WERI-Rb-1 (cell line): ENCODE results near the gene IGSF3.

Source experiments
- DNase-seq: peaks from one replicate; pipeline ENCODE4 v3.0.0-alpha.2; 2020
- H3K27ac ChIP-seq: fragments of 250-450 bp; sonication (Bioruptor Pico); 2 replicates; pipeline ENCODE4 v1.5.1; 2020; ENCODE audit warnings: mild to moderate bottlenecking, moderate library complexity
- H3K27me3 ChIP-seq: fragments of 250-450 bp; sonication (Bioruptor Pico); 2 replicates; pipeline ENCODE4 v1.5.1; 2021; ENCODE audit warnings: mild to moderate bottlenecking, low read depth, moderate library complexity; ENCODE audit not compliant: insufficient read depth, severe bottlenecking
- H3K36me3 ChIP-seq: fragments of 250-450 bp; sonication (Bioruptor Pico); 2 replicates; pipeline ENCODE4 v1.5.1; 2020; ENCODE audit warnings: mild to moderate bottlenecking, moderate library complexity
- H3K4me3 ChIP-seq: 2 replicates; pipeline ENCODE4 v1.5.1; 2011; ENCODE audit warnings: low read depth, mild to moderate bottlenecking, control low read depth, low read length
- H3K9me3 ChIP-seq: fragments of 250-450 bp; sonication (Bioruptor Pico); 2 replicates; pipeline ENCODE4 v1.5.1; 2021; ENCODE audit warnings: mild to moderate bottlenecking, moderate library complexity; ENCODE audit not compliant: severe bottlenecking
- CTCF ChIP-seq: IDR thresholded peaks from 2 replicates; pipeline ENCODE4 v1.5.1; 2011; ENCODE audit warnings: low read depth, mild to moderate bottlenecking, control low read depth, inconsistent platforms, low read length

Gene IGSF3

GRCh38 chr1:116692879-116693278, 25.3 kb upstream of the IGSF3 start:
- Histone ChIP-seq H3K27me3 (no peaks in the 10 kb centered on the region), H3K4me3 (no peak overlapping the region), H3K36me3 (no peaks in the 10 kb centered on the region), H3K9me3 (no peaks in the 10 kb centered on the region), H3K27ac (no peak overlapping the region)
- DNase-seq: no peak
- TF ChIP-seq CTCF: no peak

GRCh38 chr1:116690849-116691406, 23.4 kb upstream of the IGSF3 start:
- TF ChIP-seq CTCF: no peak
- H3K4me3 ChIP-seq: no peak overlapping the region
- DNase-seq: no peak
- no peaks in the 10 kb centered on the region for H3K9me3 ChIP-seq
- no peak overlapping the region for H3K27ac ChIP-seq
- no peaks in the 10 kb centered on the region for H3K36me3 ChIP-seq
- H3K27me3 ChIP-seq: no peaks in the 10 kb centered on the region

- no peak for TF ChIP-seq CTCF
- Histone ChIP-seq H3K27ac (no peak overlapping the region), H3K27me3 (no peaks in the 10 kb centered on the region), H3K36me3 (no peaks in the 10 kb centered on the region), H3K9me3 (no peaks in the 10 kb centered on the region), H3K4me3 (no peak overlapping the region)
- no peak for DNase-seq
Measured at GRCh38 chr1:116690396-116690848, 22.9 kb upstream of the IGSF3 start.

GRCh38 chr1:116686723-116687352, 19.3 kb upstream of the IGSF3 start:
- Histone ChIP-seq H3K27ac (no peak overlapping the region), H3K36me3 (no peaks in the 10 kb centered on the region), H3K9me3 (no peaks in the 10 kb centered on the region), H3K27me3 (no peaks in the 10 kb centered on the region), H3K4me3 (no peak overlapping the region)
- no peak for DNase-seq
- TF ChIP-seq CTCF: no peak

DNA sequence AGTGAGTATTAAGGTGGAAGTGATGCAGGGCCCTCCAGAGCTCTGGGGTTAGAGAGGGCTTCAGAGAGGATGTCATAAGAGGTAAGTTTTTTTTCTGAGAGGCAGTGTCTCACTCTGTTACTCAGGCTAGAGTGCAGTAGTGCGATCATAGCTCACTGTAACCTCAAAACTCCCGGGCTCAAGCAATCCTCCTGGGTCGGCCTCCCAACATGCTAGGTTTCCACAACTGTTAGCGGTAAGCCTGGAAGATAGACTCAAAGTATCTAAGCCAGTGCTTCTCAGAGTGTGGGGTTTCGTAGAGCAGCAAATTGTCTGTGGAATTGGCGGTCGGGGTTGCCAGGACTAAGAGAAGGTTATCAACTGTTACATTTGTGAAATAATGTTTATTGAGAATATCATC, 18.6 kb upstream of the IGSF3 start:
- no peak overlapping the region for H3K27ac ChIP-seq
- no peak for TF ChIP-seq CTCF
- no peaks in the 10 kb centered on the region for H3K9me3 ChIP-seq
- no peak overlapping the region for H3K4me3 ChIP-seq
- no peaks in the 10 kb centered on the region for H3K27me3 ChIP-seq
- DNase-seq: no peak
- no peaks in the 10 kb centered on the region for H3K36me3 ChIP-seq

- TF ChIP-seq CTCF: no peak
- no peak overlapping the region for H3K27ac ChIP-seq
- no peak overlapping the region for H3K4me3 ChIP-seq
- H3K36me3 ChIP-seq: no peaks in the 10 kb centered on the region
- no peak for DNase-seq
- no peaks in the 10 kb centered on the region for H3K27me3 ChIP-seq
- H3K9me3 ChIP-seq: no peaks in the 10 kb centered on the region
Measured at GRCh38 chr1:116684575-116684974, 17.0 kb upstream of the IGSF3 start.
